Activated CD8-positive, alpha-beta memory T cell treated with anti-CD3 and anti-CD28 coated beads, Interleukin-2, amount 50 U/mL, for 24 hours (primary cell): Measurements from ENCODE around the gene SIGLEC9.
"Not testable (repeated sequence)": the region's sequence is repeated elsewhere in the genome, so short reads cannot be mapped to it uniquely, and the experiment has no call there.

Experiments
- DNase-seq: peaks from one replicate; pipeline ENCODE4 v3.0.0-alpha.2; 2020; ENCODE audit errors: extremely low read depth

SIGLEC9 gene

DNA sequence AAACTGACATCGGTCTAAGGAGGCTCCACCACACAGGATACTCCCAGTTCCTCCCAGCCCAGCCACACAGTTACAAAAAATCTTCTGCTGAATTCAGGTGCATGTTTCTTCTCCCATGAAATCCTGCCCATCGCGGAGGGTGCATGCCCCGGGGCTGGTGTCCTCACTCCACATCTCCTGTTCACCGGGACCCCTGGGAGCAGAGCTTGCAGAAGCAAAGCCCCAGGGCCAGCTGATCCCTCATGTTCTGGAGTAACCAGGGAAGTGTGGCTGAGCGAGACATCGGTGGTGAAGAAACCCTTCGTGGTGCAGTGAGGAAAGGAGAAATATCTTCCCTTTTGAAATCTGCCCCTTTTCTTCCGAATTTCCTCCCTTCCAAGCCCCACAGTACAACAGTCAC is 904 bp upstream of the SIGLEC9 start:
- no peak for DNase-seq

DNA sequence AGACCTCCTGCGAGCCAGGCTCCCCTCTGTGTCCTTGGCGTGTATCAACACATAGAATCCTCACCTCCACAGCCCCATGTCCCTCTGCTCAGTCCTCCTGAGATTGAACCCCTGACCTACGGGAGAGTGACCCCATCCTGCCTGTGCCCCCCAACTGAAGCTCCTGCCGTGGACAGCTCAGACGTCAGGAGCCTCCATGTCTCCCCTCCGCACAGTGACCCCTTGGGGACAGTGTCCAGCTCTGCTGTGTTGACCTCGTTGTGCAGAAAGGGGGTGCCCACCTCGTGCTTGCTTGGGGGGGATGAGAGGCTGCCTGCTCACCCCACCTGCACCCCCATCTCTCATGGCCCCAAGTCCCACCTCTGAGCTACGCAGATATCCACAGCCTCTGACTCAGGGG is 490 bp upstream of the SIGLEC9 start:
- DNase-seq: no peak

DNA sequence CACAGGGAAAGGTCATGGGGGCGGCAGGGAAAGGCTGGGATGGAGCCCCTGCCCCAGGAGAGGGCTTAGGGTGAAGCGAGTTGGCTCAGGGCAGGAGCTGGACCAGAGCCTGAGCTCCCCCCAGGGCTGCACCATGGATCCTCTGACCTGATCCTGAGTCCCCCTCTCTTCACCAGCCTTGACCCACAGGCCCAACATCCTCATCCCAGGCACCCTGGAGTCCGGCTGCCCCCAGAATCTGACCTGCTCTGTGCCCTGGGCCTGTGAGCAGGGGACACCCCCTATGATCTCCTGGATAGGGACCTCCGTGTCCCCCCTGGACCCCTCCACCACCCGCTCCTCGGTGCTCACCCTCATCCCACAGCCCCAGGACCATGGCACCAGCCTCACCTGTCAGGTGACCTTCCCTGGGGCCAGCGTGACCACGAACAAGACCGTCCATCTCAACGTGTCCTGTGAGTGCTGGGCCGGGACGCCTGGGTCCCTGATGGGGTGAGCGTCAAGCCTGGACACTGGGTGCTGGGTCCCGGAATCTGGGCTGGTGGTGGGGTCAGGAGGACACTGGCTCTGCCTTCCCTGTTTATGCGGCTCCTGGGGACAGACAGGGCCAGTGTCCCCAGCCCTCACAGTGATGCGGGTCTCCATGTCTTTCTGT is 842 bp downstream of the SIGLEC9 start:
- DNase-seq: no peak

DNA sequence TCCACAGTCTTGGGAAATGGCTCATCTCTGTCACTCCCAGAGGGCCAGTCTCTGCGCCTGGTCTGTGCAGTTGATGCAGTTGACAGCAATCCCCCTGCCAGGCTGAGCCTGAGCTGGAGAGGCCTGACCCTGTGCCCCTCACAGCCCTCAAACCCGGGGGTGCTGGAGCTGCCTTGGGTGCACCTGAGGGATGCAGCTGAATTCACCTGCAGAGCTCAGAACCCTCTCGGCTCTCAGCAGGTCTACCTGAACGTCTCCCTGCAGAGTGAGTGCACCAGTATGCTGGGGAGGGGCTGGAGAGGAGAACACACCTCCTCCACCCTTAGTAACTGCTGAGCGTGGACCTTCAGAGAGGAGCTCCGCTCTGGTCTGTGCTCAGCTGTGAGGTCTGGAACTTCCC is 2.3 kb downstream of the SIGLEC9 start:
- DNase-seq: no peak

DNA sequence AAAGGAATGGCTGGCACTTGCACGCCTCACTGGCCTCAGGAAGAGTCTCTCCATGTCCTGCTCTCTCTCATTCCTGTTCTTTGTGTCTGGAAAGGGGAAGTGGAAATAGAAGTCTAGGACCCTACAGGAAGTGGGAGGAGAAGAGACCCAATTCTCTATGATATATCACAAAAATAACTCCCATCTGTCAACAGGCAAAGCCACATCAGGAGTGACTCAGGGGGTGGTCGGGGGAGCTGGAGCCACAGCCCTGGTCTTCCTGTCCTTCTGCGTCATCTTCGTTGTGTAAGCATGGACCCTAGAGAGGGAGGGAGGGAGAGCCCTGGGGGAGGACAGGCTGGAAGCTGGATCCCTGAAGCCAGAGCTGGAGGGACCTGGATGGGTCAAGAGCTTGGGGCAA is 3.0 kb downstream of the SIGLEC9 start:
- DNase-seq: no peak

DNA sequence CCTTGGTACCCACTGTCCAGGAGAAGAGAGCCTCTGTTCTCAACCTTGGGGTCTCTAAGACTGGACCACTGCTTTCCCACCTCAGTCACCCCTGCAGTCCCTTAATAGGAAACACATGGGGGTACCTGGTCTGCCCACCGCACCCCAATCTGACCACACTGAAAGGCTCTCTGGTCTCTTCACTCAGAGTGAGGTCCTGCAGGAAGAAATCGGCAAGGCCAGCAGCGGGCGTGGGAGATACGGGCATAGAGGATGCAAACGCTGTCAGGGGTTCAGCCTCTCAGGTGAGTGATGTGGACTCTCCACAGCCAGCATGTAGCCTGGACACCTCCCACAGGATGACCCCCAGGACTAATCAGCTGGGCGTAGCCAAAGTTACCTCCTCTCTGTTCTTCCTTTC is 3.5 kb downstream of the SIGLEC9 start:
- no peak for DNase-seq

DNA sequence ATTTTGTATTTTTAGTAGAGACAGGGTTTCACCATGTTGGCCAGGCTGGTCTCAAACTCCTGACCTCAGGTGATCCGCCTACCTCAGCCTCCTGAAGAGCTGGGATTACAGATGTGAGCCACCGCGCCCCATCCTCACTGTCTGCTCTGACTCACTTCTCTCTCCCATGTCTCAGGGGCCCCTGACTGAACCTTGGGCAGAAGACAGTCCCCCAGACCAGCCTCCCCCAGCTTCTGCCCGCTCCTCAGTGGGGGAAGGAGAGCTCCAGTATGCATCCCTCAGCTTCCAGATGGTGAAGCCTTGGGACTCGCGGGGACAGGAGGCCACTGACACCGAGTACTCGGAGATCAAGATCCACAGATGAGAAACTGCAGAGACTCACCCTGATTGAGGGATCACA is 5.0 kb downstream of the SIGLEC9 start:
- no peak for DNase-seq

DNA sequence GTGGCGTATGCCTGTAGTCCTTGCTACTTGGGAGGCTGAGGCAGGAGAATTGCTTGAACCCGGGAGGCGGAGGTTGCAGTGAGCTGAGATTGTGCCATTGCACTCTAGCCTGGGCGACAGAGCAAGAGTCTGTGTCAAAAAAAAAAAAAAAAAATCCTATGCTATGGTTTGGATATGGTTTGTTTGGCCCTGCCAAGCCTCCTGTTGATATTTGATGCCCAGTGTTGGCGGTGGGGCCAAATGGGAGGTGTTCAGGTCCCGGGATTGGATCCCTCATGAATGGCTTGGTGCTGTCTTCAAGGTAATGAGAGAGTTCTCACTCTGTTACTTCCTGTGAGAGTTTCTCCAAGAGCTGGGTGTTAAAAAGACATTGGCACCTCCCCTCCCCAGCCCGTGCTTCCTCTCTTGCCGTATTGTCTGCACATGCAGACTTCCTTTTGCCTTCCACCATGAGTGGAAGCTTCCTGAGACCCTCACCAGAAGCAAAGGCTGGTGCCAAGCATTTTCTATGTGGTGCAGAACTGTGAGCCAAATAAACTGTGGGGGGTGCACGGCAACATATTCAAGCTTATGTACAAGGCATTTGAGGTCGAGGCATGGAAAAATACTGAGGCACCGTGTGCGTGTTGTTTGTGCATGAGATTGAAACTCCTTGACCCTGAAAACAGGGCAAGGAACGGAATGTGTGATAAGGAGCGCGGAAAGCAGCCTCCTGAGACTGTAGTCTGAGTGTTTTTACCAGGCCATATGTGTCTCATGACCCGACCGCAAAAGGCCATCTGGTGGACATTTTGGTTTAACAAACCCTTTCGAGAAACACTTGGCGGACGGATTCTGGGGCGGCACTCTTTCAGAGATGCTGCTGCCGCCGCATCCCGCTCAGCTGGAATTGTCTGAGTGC is 7.3 kb downstream of the SIGLEC9 start:
- no peak for DNase-seq

DNA sequence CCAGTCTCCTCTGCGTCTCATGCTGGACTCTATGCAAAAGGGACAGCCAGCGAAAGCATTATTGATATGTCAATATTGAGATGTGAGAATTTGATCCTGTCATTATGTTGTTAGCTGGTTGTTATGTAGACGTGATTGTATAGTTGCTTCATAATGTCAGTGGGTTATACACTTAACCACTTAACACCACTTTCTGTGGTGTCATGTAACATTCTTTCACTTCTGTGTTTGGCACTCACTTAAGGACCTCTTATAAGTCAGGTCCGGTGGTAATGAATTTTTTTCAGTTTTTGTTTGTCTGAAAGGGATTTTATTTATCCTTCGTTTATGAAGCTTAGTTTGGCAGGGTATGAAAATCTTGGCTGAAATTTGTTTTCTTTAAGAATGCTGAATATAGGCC is 10.3 kb downstream of the SIGLEC9 start:
- DNase-seq: no peak

DNA sequence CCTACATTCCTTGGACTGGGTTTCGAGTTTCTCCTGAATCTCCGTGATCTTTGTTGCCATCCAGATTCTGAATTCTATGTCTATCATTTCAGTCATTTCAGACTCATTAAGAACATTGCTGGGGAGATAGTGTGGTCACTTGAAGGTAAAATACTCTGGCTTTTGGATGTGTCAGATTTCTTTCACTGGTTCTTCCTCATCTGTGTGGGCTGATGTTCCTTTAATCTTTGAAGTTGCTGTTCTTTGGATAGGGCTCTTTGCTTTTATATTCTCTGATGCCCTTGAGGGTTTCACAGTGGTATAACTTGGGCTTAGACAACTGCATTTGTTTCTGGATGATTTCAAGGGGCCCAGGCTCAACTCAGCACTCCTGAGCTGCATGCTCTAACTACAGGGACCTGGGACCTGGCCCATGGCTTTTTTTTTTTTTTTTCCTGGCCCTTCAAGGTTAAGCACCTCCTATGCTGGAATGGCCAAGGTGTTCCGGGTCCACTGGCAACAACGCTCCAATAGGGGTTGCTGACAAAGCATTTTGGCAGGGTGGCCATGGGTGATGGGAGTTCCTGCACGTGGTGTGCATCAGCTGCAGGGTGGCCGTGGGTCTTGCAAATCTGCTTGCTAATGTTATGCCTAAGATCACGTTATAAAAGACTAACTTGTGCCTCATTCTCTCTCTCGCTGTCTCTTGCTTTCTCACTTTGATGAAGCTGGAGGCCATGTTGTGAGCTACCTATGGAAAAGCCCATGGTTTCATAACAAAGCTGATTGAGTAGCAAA is 11.5 kb downstream of the SIGLEC9 start:
- no peak for DNase-seq

DNA sequence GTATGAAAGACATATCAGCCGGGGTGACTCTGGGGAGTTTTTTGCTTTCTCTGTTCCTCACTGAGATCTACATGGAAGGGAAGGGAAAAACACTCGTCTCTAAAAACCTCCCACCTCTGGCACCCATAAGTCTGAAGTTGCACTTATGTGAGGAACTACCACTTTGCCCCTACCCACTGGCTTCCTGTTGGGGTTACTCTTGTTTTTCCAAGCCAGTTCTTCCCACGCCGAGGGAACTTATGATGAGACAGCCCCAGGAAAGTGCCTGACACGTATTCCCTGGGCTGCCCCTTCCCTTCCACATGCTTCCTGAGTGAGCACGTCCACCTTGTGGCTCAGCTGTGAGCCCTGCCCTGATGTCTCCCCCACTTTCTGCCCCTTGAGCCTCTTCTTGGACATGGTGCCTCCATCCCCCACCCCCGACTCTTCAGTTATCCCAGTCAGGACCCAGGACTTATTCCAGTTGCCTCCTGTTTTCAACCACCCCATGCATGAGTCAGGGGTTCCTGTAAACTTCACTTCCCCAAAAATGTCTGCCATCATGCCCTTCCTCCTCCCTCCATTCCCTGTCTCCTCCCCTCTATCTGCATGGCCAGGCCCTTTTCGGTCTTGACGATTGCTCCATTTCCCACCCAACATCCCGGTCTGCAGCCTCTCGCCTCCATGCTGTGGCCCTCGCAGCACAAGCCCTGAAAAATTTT is 12.3 kb downstream of the SIGLEC9 start:
- DNase-seq: no peak

DNA sequence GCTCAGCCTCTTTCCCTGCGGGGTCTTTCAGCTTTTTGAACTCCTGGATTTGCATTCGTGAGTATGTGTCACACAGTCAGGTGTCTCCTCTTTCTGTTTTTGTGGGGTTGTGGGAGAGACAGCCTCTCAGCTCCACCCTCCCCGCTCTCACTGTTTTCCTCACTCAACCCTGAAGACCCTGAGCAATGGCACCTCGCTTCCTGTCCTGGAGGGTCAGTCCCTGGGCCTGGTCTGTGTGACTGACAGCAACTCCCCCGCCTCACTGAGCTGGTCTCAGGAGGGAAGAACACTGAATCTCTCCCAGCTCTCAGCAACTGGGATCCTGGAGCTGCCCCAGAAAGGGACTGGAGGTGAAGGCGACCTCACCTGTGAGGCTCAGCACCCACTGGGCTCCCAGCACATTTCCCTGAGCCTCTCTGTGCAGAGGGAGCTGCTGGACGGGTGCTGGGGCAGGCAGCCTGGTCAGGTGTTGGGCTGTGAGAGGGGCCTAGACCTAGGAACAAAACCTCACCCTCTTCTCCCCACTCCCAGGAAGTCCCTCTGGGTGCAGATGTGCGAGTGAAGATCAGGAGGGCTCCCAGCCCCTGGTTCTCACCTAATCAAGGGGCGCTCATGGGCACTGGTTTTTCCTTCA is 13.2 kb downstream of the SIGLEC9 start:
- DNase-seq: no peak

DNA sequence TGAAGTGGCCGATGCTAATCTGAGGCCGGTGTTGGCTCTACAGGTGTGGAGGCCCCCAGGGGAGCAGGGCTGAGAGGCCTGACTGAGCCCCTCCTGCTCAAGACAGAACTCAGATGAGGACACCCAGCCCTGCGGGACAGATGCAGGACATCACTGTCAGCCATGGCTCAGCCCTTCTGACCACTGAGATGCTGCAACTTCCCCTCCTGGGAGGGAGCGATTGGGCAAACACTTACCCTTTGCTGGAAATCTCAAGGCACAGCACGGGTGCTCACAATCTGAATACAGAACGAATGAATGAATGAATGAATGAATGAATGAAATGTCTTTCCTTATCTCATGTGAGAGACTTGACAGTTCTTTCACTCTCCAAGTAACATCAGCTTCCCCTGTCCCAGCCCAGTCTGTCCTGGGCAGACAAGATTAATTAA is 13.9 kb downstream of the SIGLEC9 start:
- DNase-seq: no peak

DNA sequence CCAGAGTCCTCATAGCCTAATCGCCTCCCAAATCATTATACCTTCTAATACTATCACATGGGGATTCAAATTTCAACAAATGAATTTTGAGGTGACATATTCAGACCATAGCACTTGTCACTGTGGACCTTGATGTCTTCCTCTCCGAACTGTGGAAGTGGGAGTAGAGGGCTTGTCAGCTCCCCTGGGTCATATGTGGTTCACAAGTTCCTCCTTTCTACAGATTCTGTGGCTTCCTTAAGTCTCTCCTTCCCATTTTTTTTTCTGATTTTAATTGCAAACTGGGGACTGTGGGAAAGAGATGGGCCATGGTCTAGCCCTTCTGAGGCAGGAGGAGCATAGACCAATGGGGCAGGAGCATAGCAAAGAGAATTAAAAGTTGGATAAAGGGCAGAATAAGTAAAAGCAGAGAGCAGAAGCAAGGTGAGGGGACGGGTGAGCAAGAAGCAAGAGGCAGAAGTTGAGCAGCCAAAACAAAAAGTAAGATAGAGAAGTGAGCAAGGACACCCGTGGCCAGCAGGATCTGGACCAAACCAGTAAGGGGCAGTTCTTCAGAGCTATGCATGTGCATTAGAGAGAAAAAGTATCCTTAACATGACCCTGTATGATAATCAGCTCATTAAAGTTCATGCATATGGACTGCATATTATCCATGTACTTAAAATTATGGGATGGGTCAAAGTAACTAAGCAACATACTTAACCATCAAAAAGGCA is 14.8 kb downstream of the SIGLEC9 start:
- DNase-seq: no peak

DNA sequence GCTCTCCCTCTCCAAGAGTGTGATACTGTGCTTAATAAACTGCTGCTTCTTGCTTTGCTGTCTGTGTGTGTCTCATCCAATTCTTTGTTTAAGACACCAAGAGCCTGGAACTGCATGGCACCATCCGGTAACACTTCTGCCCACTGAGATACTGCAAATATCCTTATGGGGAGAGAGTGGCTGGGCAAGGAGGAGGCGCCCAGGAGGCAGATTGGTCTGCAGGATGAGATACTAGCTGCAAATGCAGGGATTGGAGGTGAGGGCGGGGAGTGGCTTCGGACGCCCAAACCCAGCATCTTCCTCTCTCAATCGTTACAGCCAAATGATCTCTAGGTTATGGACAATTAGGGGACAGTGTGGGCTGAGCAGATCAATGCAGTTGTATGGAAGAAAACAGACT is 15.7 kb downstream of the SIGLEC9 start:
- DNase-seq: no peak

DNA sequence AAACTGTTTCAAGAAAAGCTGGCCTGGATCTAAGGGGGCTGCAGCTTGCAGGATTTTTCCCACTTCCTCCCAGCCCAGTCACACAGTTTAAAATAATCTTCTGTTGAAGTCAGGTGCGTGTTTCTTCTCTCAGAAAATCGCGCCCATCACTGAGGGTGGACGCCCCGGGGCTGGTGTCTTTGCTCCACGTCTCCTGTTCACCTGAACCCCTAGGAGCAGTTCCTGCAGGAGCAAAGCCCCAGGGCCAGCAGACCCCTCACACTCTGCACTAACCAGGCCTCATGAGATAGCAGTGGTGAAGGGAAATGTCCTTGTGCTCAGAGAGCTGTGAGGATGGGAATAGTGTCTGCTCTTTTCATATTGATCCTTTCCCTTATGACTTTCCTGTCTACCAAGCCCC is 16.5 kb downstream of the SIGLEC9 start:
- DNase-seq: no peak

DNA sequence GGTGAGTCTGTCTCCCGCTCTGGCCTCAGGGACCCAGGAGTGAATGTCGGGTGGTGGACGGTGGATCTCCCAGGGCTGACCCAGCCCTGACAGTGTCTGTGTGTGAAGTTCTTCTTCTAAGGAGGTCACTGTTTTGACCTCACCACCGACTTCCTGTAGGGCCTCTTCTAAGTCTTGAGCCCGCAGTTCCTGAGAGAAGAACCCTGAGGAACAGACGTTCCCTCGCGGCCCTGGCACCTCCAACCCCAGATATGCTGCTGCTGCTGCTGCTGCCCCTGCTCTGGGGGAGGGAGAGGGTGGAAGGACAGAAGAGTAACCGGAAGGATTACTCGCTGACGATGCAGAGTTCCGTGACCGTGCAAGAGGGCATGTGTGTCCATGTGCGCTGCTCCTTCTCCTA is 17.4 kb downstream of the SIGLEC9 start, which contains the start of gene SIGLEC7:
TSS of gene SIGLEC7 (plus strand) at position 183 of the 400 bp plus-strand sequence. CDS start at position 252, 69 bp downstream.
- no peak for DNase-seq

DNA sequence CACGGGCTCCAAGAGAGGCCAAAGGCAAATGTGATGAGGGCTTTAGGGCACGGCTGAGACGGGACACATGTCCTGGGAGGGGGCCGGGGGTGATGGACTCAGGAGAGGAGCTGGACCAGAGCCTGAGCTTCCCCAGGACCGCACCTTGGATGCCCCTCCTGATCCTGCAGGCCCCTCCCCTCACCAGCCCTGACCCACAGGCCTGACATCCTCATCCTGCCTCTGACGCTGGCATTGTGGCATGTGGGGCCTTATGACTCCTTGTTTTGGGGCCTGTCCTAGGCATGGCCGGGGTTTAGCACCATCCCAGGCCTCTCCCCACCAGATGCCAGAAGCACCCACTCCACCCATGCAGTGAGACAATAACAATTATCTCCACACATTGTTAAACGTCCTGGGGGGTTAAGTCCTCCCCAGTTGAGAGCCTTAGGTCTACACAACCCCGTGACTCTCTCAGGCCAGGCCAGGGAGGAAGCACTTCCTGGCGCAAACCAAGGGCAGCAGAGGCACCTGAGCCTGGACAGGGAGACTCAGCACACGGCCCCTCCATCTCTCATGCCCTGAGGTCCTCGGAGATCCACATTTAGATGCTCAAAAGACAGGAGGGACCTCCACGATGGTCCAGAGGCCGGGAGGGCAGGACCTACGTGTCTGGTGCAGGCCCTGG is 18.2 kb downstream of the SIGLEC9 start:
- not testable (repeated sequence) for DNase-seq

DNA sequence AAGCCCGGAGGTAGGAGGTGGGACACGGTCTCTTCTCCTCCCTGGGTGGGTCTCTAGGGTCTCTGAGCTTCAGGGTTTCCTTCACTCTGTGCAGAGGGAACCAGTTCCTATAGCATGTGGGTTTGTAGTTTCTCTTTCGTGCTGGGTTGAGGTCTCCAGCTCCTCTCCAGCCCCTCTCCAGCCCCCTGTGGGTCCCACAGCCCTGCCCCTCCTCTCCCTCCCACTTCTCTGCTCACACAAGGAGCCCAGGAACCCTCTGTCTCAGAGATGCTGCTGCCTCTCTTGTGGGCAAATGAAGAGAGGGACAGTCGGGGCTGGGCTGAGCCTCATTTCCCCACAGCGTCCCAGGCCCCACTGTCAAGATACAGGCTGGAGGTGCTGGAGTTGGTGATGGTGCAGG is 18.8 kb downstream of the SIGLEC9 start:
- no peak for DNase-seq

DNA sequence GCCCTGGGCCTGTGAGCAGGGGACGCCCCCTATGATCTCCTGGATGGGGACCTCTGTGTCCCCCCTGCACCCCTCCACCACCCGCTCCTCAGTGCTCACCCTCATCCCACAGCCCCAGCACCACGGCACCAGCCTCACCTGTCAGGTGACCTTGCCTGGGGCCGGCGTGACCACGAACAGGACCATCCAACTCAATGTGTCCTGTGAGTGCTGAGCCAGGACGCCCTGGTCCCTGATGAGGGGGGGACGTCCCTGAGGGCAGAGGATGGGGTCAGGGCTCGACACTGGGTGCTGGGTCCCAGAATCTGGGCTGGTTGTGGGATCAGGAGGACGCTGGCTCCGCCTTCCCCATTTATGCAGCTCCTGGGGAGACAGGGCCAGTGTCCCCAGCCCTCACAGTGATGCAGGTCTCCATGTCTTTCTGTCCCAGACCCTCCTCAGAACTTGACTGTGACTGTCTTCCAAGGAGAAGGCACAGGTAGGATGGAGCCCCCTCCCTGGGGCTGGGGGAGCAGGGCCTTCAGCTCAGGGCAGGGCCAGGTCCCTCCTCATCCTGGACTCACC is 19.9 kb downstream of the SIGLEC9 start:
- no peak for DNase-seq
